Liver (tissue), 3 donors: Measurements from ENCODE around the gene CKAP5.
A peak's percentile ranks its signal among the peaks of the same experiment; 100 is the strongest.

Source experiments
- EGR1 ChIP-seq, 2 donors: IDR thresholded peaks; 2 replicates each; pipeline ENCODE4 v1.6.1; 2016 to 2018; ENCODE audit warnings: antibody characterized with exemption in 2 of 2, low read depth in 2 of 2
- FOXA1 ChIP-seq: IDR thresholded peaks from 2 replicates; pipeline ENCODE4 v1.6.1; 2016; ENCODE audit warnings: antibody characterized with exemption
- GABPA ChIP-seq, 2 donors: IDR thresholded peaks in 1 of 2; conservative IDR thresholded peaks in 1 of 2; 2 replicates each; pipeline ENCODE4 v1.6.1; 2016; ENCODE audit warnings: antibody characterized with exemption in 2 of 2, mild to moderate bottlenecking in 1 of 2, moderate library complexity in 1 of 2
- NR2F2 ChIP-seq: IDR thresholded peaks from 2 replicates; pipeline ENCODE4 v1.6.1; 2016; ENCODE audit warnings: antibody characterized with exemption
- REST ChIP-seq: IDR thresholded peaks from 2 replicates; pipeline ENCODE4 v1.6.1; 2016; ENCODE audit warnings: antibody characterized with exemption, mild to moderate bottlenecking
- SP1 ChIP-seq: IDR thresholded peaks from 2 replicates; pipeline ENCODE4 v1.6.1; 2018; ENCODE audit warnings: antibody characterized with exemption, mild to moderate bottlenecking
- TAF1 ChIP-seq: conservative IDR thresholded peaks from 2 replicates; pipeline ENCODE4 v1.6.1; 2016; ENCODE audit warnings: antibody characterized with exemption, mild to moderate bottlenecking
- YY1 ChIP-seq: IDR thresholded peaks from 2 replicates; pipeline ENCODE4 v1.6.1; 2016; ENCODE audit warnings: antibody characterized with exemption, mild to moderate bottlenecking
- TF ChIP-seq, protein P1 (sequence below): fragments of 150-350 bp; IDR thresholded peaks from 2 replicates; pipeline ENCODE4 v1.5.1; 2017; ENCODE audit warnings: improper control_type of control experiment, low read depth, low read length; ENCODE audit not compliant: missing input control
- TF ChIP-seq, protein P2 (sequence below): IDR thresholded peaks from 2 replicates; pipeline ENCODE4 v1.6.1; 2016; ENCODE audit warnings: antibody characterized with exemption
- TF ChIP-seq, protein P3 (sequence below): IDR thresholded peaks from 2 replicates; pipeline ENCODE4 v1.6.1; 2016; ENCODE audit warnings: antibody characterized with exemption
- TF ChIP-seq, protein P4 (sequence below): IDR thresholded peaks from 2 replicates; pipeline ENCODE4 v1.6.1; 2016; ENCODE audit warnings: antibody characterized with exemption
- donor health status: healthy.
- donor health status: healthy.

- no peak for TF ChIP-seq REST
- TF ChIP-seq, protein P1, sequence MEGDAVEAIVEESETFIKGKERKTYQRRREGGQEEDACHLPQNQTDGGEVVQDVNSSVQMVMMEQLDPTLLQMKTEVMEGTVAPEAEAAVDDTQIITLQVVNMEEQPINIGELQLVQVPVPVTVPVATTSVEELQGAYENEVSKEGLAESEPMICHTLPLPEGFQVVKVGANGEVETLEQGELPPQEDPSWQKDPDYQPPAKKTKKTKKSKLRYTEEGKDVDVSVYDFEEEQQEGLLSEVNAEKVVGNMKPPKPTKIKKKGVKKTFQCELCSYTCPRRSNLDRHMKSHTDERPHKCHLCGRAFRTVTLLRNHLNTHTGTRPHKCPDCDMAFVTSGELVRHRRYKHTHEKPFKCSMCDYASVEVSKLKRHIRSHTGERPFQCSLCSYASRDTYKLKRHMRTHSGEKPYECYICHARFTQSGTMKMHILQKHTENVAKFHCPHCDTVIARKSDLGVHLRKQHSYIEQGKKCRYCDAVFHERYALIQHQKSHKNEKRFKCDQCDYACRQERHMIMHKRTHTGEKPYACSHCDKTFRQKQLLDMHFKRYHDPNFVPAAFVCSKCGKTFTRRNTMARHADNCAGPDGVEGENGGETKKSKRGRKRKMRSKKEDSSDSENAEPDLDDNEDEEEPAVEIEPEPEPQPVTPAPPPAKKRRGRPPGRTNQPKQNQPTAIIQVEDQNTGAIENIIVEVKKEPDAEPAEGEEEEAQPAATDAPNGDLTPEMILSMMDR = no peak
- TF ChIP-seq FOXA1 = no peak
- TF ChIP-seq, protein P2, sequence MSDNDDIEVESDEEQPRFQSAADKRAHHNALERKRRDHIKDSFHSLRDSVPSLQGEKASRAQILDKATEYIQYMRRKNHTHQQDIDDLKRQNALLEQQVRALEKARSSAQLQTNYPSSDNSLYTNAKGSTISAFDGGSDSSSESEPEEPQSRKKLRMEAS = no peak
- no peak for TF ChIP-seq GABPA (IDR thresholded peaks at IDR 0.05 in 1 of 2, conservative IDR thresholded peaks at IDR 0.05 in 1 of 2)
- no peak for TF ChIP-seq TAF1
- no peak for TF ChIP-seq YY1
- TF ChIP-seq NR2F2 = peak; percentile 41
- no peak for TF ChIP-seq SP1
- no peak for TF ChIP-seq EGR1 (IDR thresholded peaks at IDR 0.05; ENCODE audit: low read depth in 2 of 2)
- TF ChIP-seq, protein P3, sequence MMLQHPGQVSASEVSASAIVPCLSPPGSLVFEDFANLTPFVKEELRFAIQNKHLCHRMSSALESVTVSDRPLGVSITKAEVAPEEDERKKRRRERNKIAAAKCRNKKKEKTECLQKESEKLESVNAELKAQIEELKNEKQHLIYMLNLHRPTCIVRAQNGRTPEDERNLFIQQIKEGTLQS = no peak
- TF ChIP-seq, protein P4, sequence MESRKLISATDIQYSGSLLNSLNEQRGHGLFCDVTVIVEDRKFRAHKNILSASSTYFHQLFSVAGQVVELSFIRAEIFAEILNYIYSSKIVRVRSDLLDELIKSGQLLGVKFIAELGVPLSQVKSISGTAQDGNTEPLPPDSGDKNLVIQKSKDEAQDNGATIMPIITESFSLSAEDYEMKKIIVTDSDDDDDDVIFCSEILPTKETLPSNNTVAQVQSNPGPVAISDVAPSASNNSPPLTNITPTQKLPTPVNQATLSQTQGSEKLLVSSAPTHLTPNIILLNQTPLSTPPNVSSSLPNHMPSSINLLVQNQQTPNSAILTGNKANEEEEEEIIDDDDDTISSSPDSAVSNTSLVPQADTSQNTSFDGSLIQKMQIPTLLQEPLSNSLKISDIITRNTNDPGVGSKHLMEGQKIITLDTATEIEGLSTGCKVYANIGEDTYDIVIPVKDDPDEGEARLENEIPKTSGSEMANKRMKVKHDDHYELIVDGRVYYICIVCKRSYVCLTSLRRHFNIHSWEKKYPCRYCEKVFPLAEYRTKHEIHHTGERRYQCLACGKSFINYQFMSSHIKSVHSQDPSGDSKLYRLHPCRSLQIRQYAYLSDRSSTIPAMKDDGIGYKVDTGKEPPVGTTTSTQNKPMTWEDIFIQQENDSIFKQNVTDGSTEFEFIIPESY = no peak
These were observed 102.3 kb downstream of the CKAP5 start for GRCh38 chr11:46743693-46744339.
